A549 (cell line): ENCODE measurements around the gene POLE4. TPM values are rescaled to one million over a fixed set of nuclear protein-coding genes. Genes with fewer than 3 reads are reported as not detected.

Experiments
- ATAC-seq, 2 experiments: fragments of 200-7000 bp in 1 of 2; fragments of >200 bp in 1 of 2; cut with Nextera tagmentation in 1 of 2; cut with Tn5 transposase in 1 of 2; 3 replicates each; pipeline versions ENCODE4 v1.8.0 to v1.9.1; 2018 to 2020; ENCODE audit warnings: mild to moderate bottlenecking in 1 of 2, moderate library complexity in 1 of 2
- CTCF ChIA-PET: fragments of 300-600 bp; sonication (Branson Sonifier 250); formaldehyde crosslinking; extraction: SDS; loops from one replicate; lab custom pipeline; 2021; ENCODE audit warnings: antibody characterized with exemption, inconsistent platforms; lab: Yijun Ruan, JAX
- POLR2A ChIA-PET: fragments of 350-600 bp; formaldehyde crosslinking; extraction: SDS; loops from one replicate; lab custom pipeline; 2021; ENCODE audit warnings: antibody characterized with exemption, inconsistent platforms; lab: Yijun Ruan, JAX
- DNase-seq, 2 experiments: peaks; one replicate each; pipeline versions ENCODE4 v3.0.0 to v3.0.0-alpha.2; 2011 to 2016; ENCODE audit warnings: low read depth in 1 of 2, low spot score in 1 of 2
- FAIRE-seq: peaks from 2 replicates; lab custom pipeline; 2011; peaks lifted over from hg19 to GRCh38; lab: Jason Lieb, UNC
- H3K27ac ChIP-seq, 2 experiments: fragments of >200 bp; sonication (Bioruptor Twin); formaldehyde crosslinking; 3 replicates each; pipeline ENCODE4 v1.5.1; 2016 to 2017
- H3K4me1 ChIP-seq: fragments of >200 bp; sonication (Bioruptor Twin); formaldehyde crosslinking; 3 replicates; pipeline ENCODE4 v1.6.1; 2016
- H3K4me2 ChIP-seq: fragments of >200 bp; sonication (Bioruptor Twin); formaldehyde crosslinking; 3 replicates; pipeline ENCODE4 v1.6.1; 2016
- H3K4me3 ChIP-seq: fragments of >200 bp; sonication (Bioruptor Twin); formaldehyde crosslinking; 3 replicates; pipeline ENCODE4 v1.5.1; 2016
- H3K9me3 ChIP-seq: fragments of >200 bp; sonication (Bioruptor Twin); formaldehyde crosslinking; 3 replicates; pipeline ENCODE4 v1.6.1; 2016
- ATOH8 ChIP-seq: fragments of 250-450 bp; sonication (Bioruptor Pico); IDR thresholded peaks from 2 replicates; pipeline ENCODE4 v1.5.0; 2020; ENCODE audit warnings: low read depth, mild to moderate bottlenecking, moderate library complexity
- BHLHE40 ChIP-seq: IDR thresholded peaks from 2 replicates; pipeline ENCODE4 v1.6.1; 2012; ENCODE audit warnings: low read depth, low read length, inconsistent platforms
- CBX8 ChIP-seq: fragments of 200-600 bp; sonication (generic); IDR thresholded peaks from 2 replicates; pipeline ENCODE4 v1.6.1; 2016
- CHD2 ChIP-seq: fragments of 150-350 bp; IDR thresholded peaks from 2 replicates; pipeline ENCODE4 v1.6.1; 2014; ENCODE audit warnings: low read length; ENCODE audit not compliant: partially characterized antibody
- CTCF ChIP-seq: fragments of >200 bp; sonication (Bioruptor Twin); formaldehyde crosslinking; IDR thresholded peaks from 3 replicates; pipeline ENCODE4 v1.5.1; 2016
- EHF ChIP-seq: fragments of 250-450 bp; sonication (Bioruptor Pico); IDR thresholded peaks from 2 replicates; pipeline ENCODE4 v1.5.0; 2020; ENCODE audit warnings: mild to moderate bottlenecking
- EHMT2 ChIP-seq: fragments of 200-600 bp; sonication (generic); IDR thresholded peaks from 2 replicates; pipeline ENCODE4 v1.6.1; 2016; ENCODE audit warnings: antibody characterized with exemption, low read depth, mild to moderate bottlenecking, moderate library complexity
- ELK1 ChIP-seq: fragments of 150-350 bp; IDR thresholded peaks from 2 replicates; pipeline ENCODE4 v1.6.1; 2014; ENCODE audit warnings: low read depth, mild to moderate bottlenecking, low read length
- EP300 ChIP-seq, 2 experiments: fragments of >200 bp; sonication (Bioruptor Twin); formaldehyde crosslinking; IDR thresholded peaks; 2 replicates in 1 of 2; 3 replicates in 1 of 2; pipeline ENCODE4 v1.6.1; 2016 to 2017
- FOSB ChIP-seq: fragments of 250-450 bp; sonication (Bioruptor Pico); IDR thresholded peaks from 2 replicates; pipeline ENCODE4 v1.5.0; 2020; ENCODE audit warnings: mild to moderate bottlenecking, moderate library complexity
- GATA3 ChIP-seq: IDR thresholded peaks from 2 replicates; pipeline ENCODE4 v1.6.1; 2012; ENCODE audit warnings: borderline replicate concordance
- HMGXB4 ChIP-seq: fragments of 250-450 bp; sonication (Bioruptor Pico); IDR thresholded peaks from 2 replicates; pipeline ENCODE4 v1.5.0; 2021; ENCODE audit warnings: mild to moderate bottlenecking, moderate library complexity, borderline replicate concordance
- HOXB5 ChIP-seq: fragments of 250-450 bp; sonication (Bioruptor Pico); IDR thresholded peaks from 2 replicates; pipeline ENCODE4 v1.5.0; 2020; ENCODE audit warnings: mild to moderate bottlenecking, moderate library complexity
- JUNB ChIP-seq: fragments of >200 bp; sonication (Bioruptor Twin); formaldehyde crosslinking; IDR thresholded peaks from 2 replicates; pipeline ENCODE4 v1.6.1; 2016
- NFE2L2 ChIP-seq: fragments of 150-350 bp; conservative IDR thresholded peaks from 2 replicates; pipeline ENCODE4 v1.6.1; 2014; ENCODE audit warnings: low read length
- NPAS2 ChIP-seq: fragments of 250-450 bp; sonication (Bioruptor Pico); IDR thresholded peaks from 2 replicates; pipeline ENCODE4 v1.8.0; 2022; ENCODE audit warnings: mild to moderate bottlenecking, moderate library complexity, borderline replicate concordance
- NR3C1 ChIP-seq: fragments of >200 bp; sonication (Bioruptor Twin); formaldehyde crosslinking; IDR thresholded peaks from 3 replicates; pipeline ENCODE4 v1.6.1; 2017
- PBX3 ChIP-seq: IDR thresholded peaks from 2 replicates; pipeline ENCODE4 v1.6.1; 2012
- POLR2A ChIP-seq: IDR thresholded peaks from 2 replicates; pipeline ENCODE4 v1.6.1; 2012; ENCODE audit warnings: mild to moderate bottlenecking, low read length
- POLR2AphosphoS2 ChIP-seq: conservative IDR thresholded peaks from 2 replicates; pipeline ENCODE4 v1.6.1; 2012; ENCODE audit warnings: low read length, improper control_type of control experiment, inconsistent platforms
- SMC3 ChIP-seq: fragments of >200 bp; sonication (Bioruptor Twin); formaldehyde crosslinking; IDR thresholded peaks from 3 replicates; pipeline ENCODE4 v1.6.1; 2018; ENCODE audit warnings: inconsistent platforms
- SREBF2 ChIP-seq: fragments of 450-650 bp; IDR thresholded peaks from 2 replicates; pipeline ENCODE4 v1.6.1; 2014; ENCODE audit warnings: mild to moderate bottlenecking, moderate library complexity
- ZFP36 ChIP-seq: fragments of 450-650 bp; IDR thresholded peaks from 2 replicates; pipeline ENCODE4 v1.6.1; 2014; ENCODE audit warnings: borderline replicate concordance; ENCODE audit not compliant: partially characterized antibody
- ZNF302 ChIP-seq: fragments of 250-450 bp; sonication (Bioruptor Pico); IDR thresholded peaks from 2 replicates; pipeline ENCODE4 v1.9.0; 2021; ENCODE audit warnings: inconsistent platforms, mild to moderate bottlenecking, moderate library complexity
- WGBS: methylation state at CpG from one replicate; pipeline ENCODE4 v1.1.6; 2017; ENCODE audit errors: missing lambda C conversion rate; 5-methylcytosine and 5-hydroxymethylcytosine counted together
- polyA plus RNA-seq, 4 experiments: library from polyadenylated mRNA; depleted of rRNA in 3 of 4; stranded (reverse); fragments of >200 nt; fragmentation: RNase III in 1 of 4; extraction: RNeasy Plus Mini Kit Qiagen cat#74134 plus additional on column Dnase treatment in 1 of 4; gene quantifications; 2 replicates in 3 of 4; 3 replicates in 1 of 4; pipeline ENCODE4 v1.2.3, GENCODE V29; 2011 to 2017

The POLE4 gene
- polyA plus RNA-seq, 2 of the 4 experiments (the other 2 are of a cell fraction) = 88.5 to 90.4 TPM

GRCh38 chr2:74944987-74945787 lies 13.3 kb upstream of the POLE4 start:
- Histone ChIP-seq H3K4me3 (no peak overlapping the region), H3K4me1 (no peaks in the 10 kb centered on the region), H3K9me3 (no peaks in the 10 kb centered on the region), H3K27ac (no peak overlapping the region), H3K4me2 (no peak overlapping the region)
- POLR2A ChIA-PET = no interaction called here
- FAIRE-seq (no peak), DNase-seq (no peak), ATAC-seq (no peak)
- TF ChIP-seq HMGXB4 (CRISPR knock-in tag) (no peak), NR3C1 (no peak), NFE2L2 (no peak), GATA3 (no peak), SMC3 (no peak), ELK1 (no peak), POLR2A (no peak), POLR2AphosphoS2 (no peak), JUNB (no peak)
- CTCF ChIA-PET = interaction anchor here (1.2 kb wide), 1 partner anchor 18 kb away, joined by 3 read pairs; no protein-coding TSS in a partner anchor
- WGBS = 65% methylated on average over 4 of the region's 4 CpGs

- 44% methylated on average over 1 of the region's 1 CpG for WGBS
- H3K9me3 ChIP-seq = no peaks in the 10 kb centered on the region
- POLR2A ChIA-PET = no interaction called here
- FAIRE-seq (no peak), DNase-seq (no peak), ATAC-seq (no peak)
- H3K4me3 ChIP-seq = no peak overlapping the region
- CTCF ChIA-PET = no interaction called here
- no peak overlapping the region for H3K27ac ChIP-seq
- H3K4me2 ChIP-seq = no peak overlapping the region
- TF ChIP-seq ATOH8 (CRISPR knock-in tag) (no peak), CHD2 (no peak), ZNF302 (CRISPR knock-in tag) (no peak), NPAS2 (CRISPR knock-in tag) (no peak), ELK1 (no peak), FOSB (no peak), SREBF2 (no peak), NFE2L2 (no peak), EHMT2 (no peak), PBX3 (no peak), CTCF (no peak), BHLHE40 (no peak), EP300 (IDR thresholded peaks at IDR 0.05) (no peak), CBX8 (no peak), HOXB5 (no peak), ZFP36 (no peak), EHF (CRISPR knock-in tag) (no peak)
- H3K4me1 ChIP-seq = no peaks in the 10 kb centered on the region
Observed at GRCh38 chr2:74945788-74946331, 12.6 kb upstream of the POLE4 start.
